Neuronal stem cell (in vitro differentiated cells): ENCODE results near the gene ICA1.

Experiments
- DNase-seq: peaks from one replicate; pipeline ENCODE4 v3.0.0-alpha.2; 2013; ENCODE audit warnings: low spot score
- H2AFZ ChIP-seq: one replicate; pipeline ENCODE4 v1.6.1; 2013; ENCODE audit warnings: mild to moderate bottlenecking, low read length, inconsistent platforms
- H2AK5ac ChIP-seq: 2 replicates; pipeline ENCODE4 v1.6.1; 2013; ENCODE audit warnings: low read depth, mild to moderate bottlenecking, inconsistent platforms, low read length, moderate library complexity, mixed read lengths
- H2BK120ac ChIP-seq: 2 replicates; pipeline ENCODE4 v1.6.1; 2013; ENCODE audit warnings: low read depth, mild to moderate bottlenecking, inconsistent platforms, low read length, moderate library complexity, mixed read lengths
- H2BK12ac ChIP-seq: one replicate; pipeline ENCODE4 v1.6.1; 2013; ENCODE audit warnings: low read length, inconsistent platforms
- H2BK15ac ChIP-seq: 2 replicates; pipeline ENCODE4 v1.6.1; 2013; ENCODE audit warnings: mild to moderate bottlenecking, low read length, inconsistent platforms, mixed read lengths
- H2BK5ac ChIP-seq: one replicate; pipeline ENCODE4 v1.6.1; 2013; ENCODE audit warnings: inconsistent platforms, mild to moderate bottlenecking, low read length, moderate library complexity
- H3K14ac ChIP-seq: one replicate; pipeline ENCODE4 v1.6.1; 2013; ENCODE audit warnings: low read length, inconsistent platforms
- H3K18ac ChIP-seq: 2 replicates; pipeline ENCODE4 v1.6.1; 2013; ENCODE audit warnings: low read length, inconsistent platforms
- H3K23ac ChIP-seq: 2 replicates; pipeline ENCODE4 v1.6.1; 2013; ENCODE audit warnings: low read depth, mild to moderate bottlenecking, mixed read lengths, low read length, inconsistent platforms; ENCODE audit not compliant: poor library complexity
- H3K27ac ChIP-seq: replicated peaks from 3 replicates; pipeline ENCODE4 v1.5.1; 2013; ENCODE audit warnings: low read length, inconsistent platforms
- H3K27me3 ChIP-seq, 3 experiments: 2 replicates each; pipeline ENCODE4 v1.6.1; 2013; ENCODE audit warnings: low read length in 3 of 3, mild to moderate bottlenecking in 2 of 3, inconsistent platforms in 1 of 3, low read depth in 1 of 3, mixed read lengths in 1 of 3, moderate library complexity in 1 of 3; ENCODE audit not compliant: control insufficient read depth in 3 of 3, insufficient read depth in 3 of 3
- H3K36me3 ChIP-seq, 2 donors: replicated peaks in 1 of 2; 2 replicates each; pipeline ENCODE4 v1.6.1; 2013; ENCODE audit warnings: low read length in 2 of 2; ENCODE audit not compliant: control insufficient read depth in 2 of 2, insufficient read depth in 2 of 2
- H3K4ac ChIP-seq: 2 replicates; pipeline ENCODE4 v1.6.1; 2013; ENCODE audit warnings: inconsistent platforms, mild to moderate bottlenecking, low read length, moderate library complexity
- H3K4me1 ChIP-seq, 2 donors: 1 replicate in 1 of 2; 2 replicates in 1 of 2; pipeline ENCODE4 v1.6.1; 2013; ENCODE audit warnings: low read length in 2 of 2, low read depth in 1 of 2; ENCODE audit not compliant: control insufficient read depth in 2 of 2, insufficient read depth in 1 of 2
- H3K4me2 ChIP-seq: one replicate; pipeline ENCODE4 v1.6.1; 2013; ENCODE audit warnings: mild to moderate bottlenecking, low read length, inconsistent platforms; ENCODE audit not compliant: insufficient read depth, poor library complexity, severe bottlenecking
- H3K4me3 ChIP-seq, 2 donors: 2 replicates each; pipeline ENCODE4 v1.5.1; 2013; ENCODE audit warnings: low read length in 2 of 2, mild to moderate bottlenecking in 2 of 2, inconsistent platforms in 1 of 2, moderate library complexity in 1 of 2
- H3K79me1 ChIP-seq: one replicate; pipeline ENCODE4 v1.6.1; 2013; ENCODE audit warnings: low read depth, mild to moderate bottlenecking, inconsistent platforms, low read length, moderate library complexity
- H3K9ac ChIP-seq: one replicate; pipeline ENCODE4 v1.6.1; 2013; ENCODE audit warnings: mild to moderate bottlenecking, low read depth, low read length, inconsistent platforms; ENCODE audit not compliant: poor library complexity
- H3K9me3 ChIP-seq, 2 donors: replicated peaks in 1 of 2; 2 replicates each; pipeline versions ENCODE3 to v1.6.1; 2013; ENCODE audit warnings: low read length in 2 of 2, mild to moderate bottlenecking in 2 of 2, inconsistent platforms in 1 of 2, low read depth in 1 of 2, mixed read lengths in 1 of 2, moderate library complexity in 1 of 2; ENCODE audit not compliant: control insufficient read depth in 2 of 2, insufficient read depth in 1 of 2
- H4K8ac ChIP-seq: one replicate; pipeline ENCODE4 v1.6.1; 2013; ENCODE audit warnings: low read depth, mild to moderate bottlenecking, inconsistent platforms, low read length, moderate library complexity
- H4K91ac ChIP-seq: one replicate; pipeline ENCODE4 v1.6.1; 2013; ENCODE audit warnings: low read length, low read depth, mild to moderate bottlenecking, inconsistent platforms; ENCODE audit not compliant: poor library complexity
- WGBS, 2 donors: extraction: QIAGEN DNeasy Blood & Tissue Kit; methylation state at CpG; one replicate each; pipeline ENCODE4 v1.1.7; 2013; ENCODE audit warnings: missing lambda C conversion rate in 2 of 2, mixed read lengths in 1 of 2; ENCODE audit not compliant: insufficient read length in 2 of 2, insufficient replicate concordance in 1 of 2; ENCODE audit errors: extremely low coverage in 2 of 2; 5-methylcytosine and 5-hydroxymethylcytosine counted together

The ICA1 gene

DNA sequence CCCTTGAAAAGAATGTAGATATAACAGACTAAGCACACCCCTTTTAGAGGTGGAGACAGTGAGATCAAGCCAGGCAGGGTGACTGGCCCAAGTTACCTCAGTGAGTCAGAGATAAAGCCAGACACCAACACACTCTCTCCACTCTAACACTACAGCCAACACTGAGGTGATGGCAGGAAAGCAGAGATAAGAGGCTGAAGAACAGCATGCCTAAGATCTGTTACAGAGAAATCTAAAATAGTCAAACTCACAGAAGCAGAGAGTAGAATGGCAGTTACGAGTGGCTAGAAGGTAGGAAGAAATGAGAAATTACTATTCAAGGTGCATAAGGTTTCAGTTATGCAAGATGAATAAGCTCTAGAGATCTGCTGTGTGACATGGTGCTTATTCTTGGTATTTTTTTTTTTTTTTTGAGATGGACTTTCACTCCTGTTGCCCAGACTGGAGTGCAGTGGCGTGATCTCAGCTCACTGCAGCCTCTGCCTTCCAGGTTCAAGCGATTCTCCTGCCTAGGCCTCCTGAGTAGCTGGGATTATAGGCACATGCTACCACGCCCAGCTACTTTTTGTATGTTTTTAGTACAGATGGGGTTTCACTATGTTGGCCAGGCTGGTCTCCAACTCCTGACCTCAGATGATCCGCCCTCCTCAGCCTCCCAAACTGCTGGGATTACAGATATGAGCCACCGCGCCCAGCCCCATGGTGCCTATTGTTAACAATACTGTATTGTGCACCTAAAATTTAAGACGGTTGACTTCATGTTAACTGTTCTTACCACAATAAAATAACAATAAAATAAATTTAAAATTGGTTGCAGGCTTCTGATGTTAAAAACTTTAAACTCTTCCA lies 28.7 kb downstream of the ICA1 start:
- Histone ChIP-seq H2BK12ac (no peak overlapping the region), H2BK15ac (no peak overlapping the region), H3K9me3 (no peaks in the 10 kb centered on the region), H4K8ac (no peak overlapping the region), H3K14ac (no peak overlapping the region), H3K79me1 (no peaks in the 10 kb centered on the region), H3K4ac (no peak overlapping the region), H2BK5ac (no peak overlapping the region), H2AFZ (no peak overlapping the region), H3K36me3 (no peaks in the 10 kb centered on the region), H3K4me3 (no peak overlapping the region), H3K4me1 (no peaks in the 10 kb centered on the region), H3K27me3 (no peaks in the 10 kb centered on the region), H3K9ac (no peak overlapping the region), H3K4me2 (no peak overlapping the region), H2BK120ac (no peak overlapping the region), H4K91ac (no peak overlapping the region), H3K23ac (no peak overlapping the region), H2AK5ac (no peak overlapping the region), H3K27ac (no peak overlapping the region), H3K18ac (no peak overlapping the region)
- WGBS, 2 donors: no CpG with 5 or more reads among the region's 8 CpGs
- DNase-seq: no peak

DNA sequence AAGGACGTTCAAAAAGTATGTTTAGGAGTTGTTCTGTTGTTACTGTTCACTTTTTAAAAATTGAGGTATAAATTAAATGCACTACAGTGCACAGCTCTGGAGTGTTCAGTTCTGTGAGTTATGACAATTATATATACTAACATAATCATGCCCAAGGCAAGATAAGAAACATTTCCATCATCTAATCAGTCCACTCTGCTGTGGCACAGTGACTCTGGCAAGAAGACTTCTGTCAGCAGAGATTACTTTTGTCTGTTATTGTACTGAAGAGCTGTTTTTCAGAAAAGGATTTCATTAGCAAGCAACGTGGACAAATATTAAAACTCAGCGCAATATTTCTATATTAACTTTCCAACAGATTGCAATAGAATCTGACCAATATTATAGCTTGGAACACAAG lies 32.0 kb downstream of the ICA1 start:
- H3K27ac ChIP-seq: no peak overlapping the region
- H3K27me3 ChIP-seq: no peaks in the 10 kb centered on the region
- H3K4me2 ChIP-seq: no peak overlapping the region
- no peak overlapping the region for H2BK120ac ChIP-seq
- no peak overlapping the region for H2BK5ac ChIP-seq
- H3K14ac ChIP-seq: no peak overlapping the region
- H3K4ac ChIP-seq: no peak overlapping the region
- H3K23ac ChIP-seq: no peak overlapping the region
- H2BK12ac ChIP-seq: no peak overlapping the region
- WGBS, 2 donors: no CpG with 5 or more reads among the region's 3 CpGs
- no peak overlapping the region for H3K18ac ChIP-seq
- no peak overlapping the region for H2AK5ac ChIP-seq
- DNase-seq: no peak
- H4K91ac ChIP-seq: no peak overlapping the region
- no peaks in the 10 kb centered on the region for H3K36me3 ChIP-seq
- H4K8ac ChIP-seq: no peak overlapping the region
- no peak overlapping the region for H2BK15ac ChIP-seq
- H3K79me1 ChIP-seq: no peaks in the 10 kb centered on the region
- H3K4me3 ChIP-seq: no peak overlapping the region
- peaks cover 0 to 2% of the 10 kb centered on the region in 2 donors for H3K4me1 ChIP-seq
- H3K9ac ChIP-seq: no peak overlapping the region
- no peak overlapping the region for H2AFZ ChIP-seq
- H3K9me3 ChIP-seq: no peaks in the 10 kb centered on the region

DNA sequence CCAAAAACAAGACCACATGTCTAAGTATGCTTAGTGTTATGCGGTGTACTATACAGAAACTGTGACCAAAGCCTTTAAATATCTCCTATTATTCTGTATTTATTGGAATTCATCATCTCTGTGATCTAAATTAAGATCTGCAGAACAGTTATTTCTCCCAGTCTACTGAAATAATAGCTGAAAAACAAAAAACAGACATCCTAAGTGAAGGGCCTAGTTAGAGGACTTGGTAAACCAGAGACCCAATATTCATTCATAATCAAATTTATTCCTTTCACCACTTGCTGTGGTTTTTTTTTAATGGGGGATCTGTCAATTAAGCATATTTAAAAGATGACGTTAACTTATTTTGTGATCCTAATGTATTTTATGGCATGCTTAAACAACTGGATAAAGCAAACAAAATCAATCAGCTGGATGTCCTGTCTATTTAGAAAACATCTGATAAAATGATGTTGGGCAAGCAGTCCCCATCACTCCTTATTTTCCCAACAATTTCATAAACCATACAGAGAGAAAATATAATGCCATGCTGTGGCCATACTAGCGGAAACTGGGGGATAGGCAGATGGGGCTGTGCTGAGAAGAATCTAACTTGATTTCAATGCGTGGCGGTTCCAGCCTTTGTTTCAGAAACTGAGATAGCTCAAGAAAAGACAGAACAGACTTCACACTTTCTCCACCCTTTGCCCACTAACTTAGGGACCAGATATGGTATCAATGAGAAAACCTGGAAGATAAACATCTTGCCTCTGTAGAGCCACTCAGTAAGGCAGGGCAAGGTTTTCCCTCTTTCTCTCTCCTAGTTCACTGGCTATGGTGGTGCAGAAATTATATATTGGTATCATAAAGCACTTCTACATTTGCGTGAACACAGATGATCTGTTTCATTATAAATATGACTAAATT lies 32.9 kb downstream of the ICA1 start:
- H2BK15ac ChIP-seq: no peak overlapping the region
- no CpG with 5 or more reads among the region's 6 CpGs for WGBS, 2 donors

DNA sequence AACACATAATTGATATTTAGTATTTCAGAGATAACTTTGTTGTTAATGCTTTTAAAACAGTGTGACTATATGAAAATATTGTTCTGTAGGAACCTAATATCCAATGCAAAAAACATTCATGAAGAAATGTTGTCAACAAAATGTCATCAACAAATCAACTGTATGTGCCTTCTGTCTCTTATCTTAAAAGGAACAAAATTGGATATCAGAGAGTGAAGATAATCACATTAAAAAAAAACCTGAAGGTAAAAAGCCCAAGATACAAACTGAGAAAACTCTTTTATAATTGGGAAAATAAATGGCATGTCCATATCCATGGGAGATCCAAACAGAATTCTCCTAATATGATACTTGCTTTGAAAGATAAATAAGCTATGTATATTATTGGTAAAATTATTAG lies 33.9 kb downstream of the ICA1 start:
- H3K27ac ChIP-seq: no peak overlapping the region
- no peaks in the 10 kb centered on the region for H3K36me3 ChIP-seq
- no peak overlapping the region for H4K91ac ChIP-seq
- no peak overlapping the region for H3K4me3 ChIP-seq
- H3K4ac ChIP-seq: no peak overlapping the region
- H2BK120ac ChIP-seq: no peak overlapping the region
- H2BK12ac ChIP-seq: no peak overlapping the region
- no peak overlapping the region for H3K9ac ChIP-seq
- no peak overlapping the region for H2BK15ac ChIP-seq
- no peak for DNase-seq
- H4K8ac ChIP-seq: no peak overlapping the region
- H3K4me2 ChIP-seq: no peak overlapping the region
- H3K9me3 ChIP-seq: no peaks in the 10 kb centered on the region
- no peak overlapping the region for H3K18ac ChIP-seq
- H3K23ac ChIP-seq: no peak overlapping the region
- no peak overlapping the region for H2AFZ ChIP-seq
- H2AK5ac ChIP-seq: no peak overlapping the region
- no peak overlapping the region for H2BK5ac ChIP-seq
- no peak overlapping the region for H3K14ac ChIP-seq
- peaks cover 0 to 2% of the 10 kb centered on the region in 2 donors for H3K4me1 ChIP-seq
- H3K79me1 ChIP-seq: no peaks in the 10 kb centered on the region
- no peaks in the 10 kb centered on the region for H3K27me3 ChIP-seq

More for the DNA sequence above, 32.9 kb downstream of the ICA1 start:
- no peak overlapping the region for H4K91ac ChIP-seq
- H4K8ac ChIP-seq: no peak overlapping the region
- no peak overlapping the region for H3K4me2 ChIP-seq
- no peak for DNase-seq
- H3K9ac ChIP-seq: no peak overlapping the region
- H3K18ac ChIP-seq: no peak overlapping the region
- no peak overlapping the region for H3K4ac ChIP-seq
- H3K36me3 ChIP-seq: no peaks in the 10 kb centered on the region
- no peak overlapping the region for H3K23ac ChIP-seq
- H3K79me1 ChIP-seq: no peaks in the 10 kb centered on the region
- H2BK5ac ChIP-seq: no peak overlapping the region
- no peak overlapping the region for H2AK5ac ChIP-seq
- H2AFZ ChIP-seq: no peak overlapping the region
- H3K27ac ChIP-seq: no peak overlapping the region
- H3K27me3 ChIP-seq: no peaks in the 10 kb centered on the region
- H3K14ac ChIP-seq: no peak overlapping the region
- H3K4me1 ChIP-seq: peaks cover 0 to 2% of the 10 kb centered on the region in 2 donors
- no peak overlapping the region for H3K4me3 ChIP-seq
- no peak overlapping the region for H2BK12ac ChIP-seq
- H2BK120ac ChIP-seq: no peak overlapping the region
- H3K9me3 ChIP-seq: no peaks in the 10 kb centered on the region
